GM21526 (cell line): ENCODE measurements around the gene JHY.
"Not testable (repeated sequence)": the region's sequence is repeated elsewhere in the genome, so short reads cannot be mapped to it uniquely, and the experiment has no call there.

Experiments used
- ATAC-seq: cut with Tn5 transposase; IDR thresholded peaks from one replicate; pipeline ENCODE4 v1.9.1; 2021; ENCODE audit warnings: moderate library complexity; ENCODE audit not compliant: unreplicated experiment, low FRiP score

The JHY gene

GRCh38 chr11:122882189-122882856 lies at the start of gene JHY:
TSS of gene JHY (plus strand) at chr11:122882759. CDS start at chr11:122885850, 3,091 bp downstream.
- ATAC-seq: no peak

GRCh38 chr11:122833846-122834464 lies 48.6 kb upstream of the JHY start:
- ATAC-seq: no peak

- ATAC-seq: no peak
Observed at GRCh38 chr11:122836916-122837315, 45.6 kb upstream of the JHY start.

- ATAC-seq: no peak
Observed at GRCh38 chr11:122837528-122838346, 44.8 kb upstream of the JHY start.

GRCh38 chr11:122843281-122844141 lies 39.0 kb upstream of the JHY start:
- peak; percentile 66 for ATAC-seq

- ATAC-seq: no peak
Observed at GRCh38 chr11:122847466-122847865, 35.1 kb upstream of the JHY start.

- no peak for ATAC-seq
Observed at GRCh38 chr11:122848186-122848585, 34.4 kb upstream of the JHY start.

GRCh38 chr11:122850076-122850631 lies 32.4 kb upstream of the JHY start:
- ATAC-seq: no peak

GRCh38 chr11:122851366-122851966 lies 31.1 kb upstream of the JHY start:
- peak; percentile 75 for ATAC-seq

GRCh38 chr11:122852074-122852795 lies 30.3 kb upstream of the JHY start:
- no peak for ATAC-seq

- ATAC-seq: no peak
Observed at GRCh38 chr11:122852796-122853160, 29.8 kb upstream of the JHY start.

- no peak for ATAC-seq
Observed at GRCh38 chr11:122853261-122853660, 29.3 kb upstream of the JHY start.

GRCh38 chr11:122853971-122854446 lies 28.6 kb upstream of the JHY start:
- no peak for ATAC-seq

GRCh38 chr11:122861631-122862030 lies 20.9 kb upstream of the JHY start:
- no peak for ATAC-seq

- ATAC-seq: no peak
Observed at GRCh38 chr11:122862091-122862490, 20.5 kb upstream of the JHY start.

GRCh38 chr11:122863154-122863553 lies 19.4 kb upstream of the JHY start:
- ATAC-seq: not testable (repeated sequence)

GRCh38 chr11:122863704-122864326 lies 18.7 kb upstream of the JHY start:
- no peak for ATAC-seq

- ATAC-seq: no peak
Observed at GRCh38 chr11:122864386-122865115, 18.0 kb upstream of the JHY start.
